GM18861 (cell line): Measurements from ENCODE around the gene PHF21A.
A peak's percentile ranks its signal among the peaks of the same experiment; 100 is the strongest.
"Not testable (repeated sequence)": the region's sequence is repeated elsewhere in the genome, so short reads cannot be mapped to it uniquely, and the experiment has no call there.

Experiments used
- ATAC-seq: cut with Tn5 transposase; IDR thresholded peaks from one replicate; pipeline ENCODE4 v1.9.1; 2021; ENCODE audit not compliant: unreplicated experiment

PHF21A gene

DNA sequence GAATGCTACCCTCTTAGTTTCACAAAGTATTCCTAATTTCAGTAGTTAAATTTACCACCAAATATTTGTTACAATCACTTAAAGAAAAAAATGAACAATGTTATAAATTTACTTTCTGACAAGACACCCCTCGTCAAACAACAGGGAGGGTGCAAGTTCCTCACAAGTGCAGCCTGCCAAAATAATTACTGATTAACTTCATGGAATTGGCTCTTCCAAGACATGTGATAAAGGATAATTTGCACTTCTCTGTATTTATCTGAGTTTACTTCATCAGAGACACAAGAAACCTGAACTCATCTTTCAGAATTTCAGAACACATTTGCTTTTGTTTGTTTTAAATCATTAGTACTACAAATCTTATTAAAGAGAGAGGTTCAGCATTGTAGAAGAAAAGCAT, 132.3 kb downstream of the PHF21A start:
- ATAC-seq = no peak

DNA sequence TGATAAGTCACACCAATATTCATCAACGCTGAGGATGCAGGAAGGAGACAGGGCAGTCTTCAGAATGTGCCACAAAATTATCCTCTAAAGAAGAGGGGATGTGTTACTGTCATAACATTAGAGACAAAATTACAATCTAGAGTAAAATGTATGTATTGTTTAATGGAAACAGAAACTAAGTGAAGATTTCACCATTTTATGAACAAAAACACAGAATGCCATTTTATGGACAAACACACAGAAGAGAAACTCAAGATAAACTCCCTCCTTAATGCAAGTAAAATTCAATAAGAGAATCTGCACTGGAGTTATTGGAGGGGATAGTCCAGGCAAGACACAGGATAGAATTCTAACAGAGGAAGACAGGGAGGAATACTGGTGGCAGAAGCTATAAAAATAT, 136.0 kb downstream of the PHF21A start:
- no peak for ATAC-seq

DNA sequence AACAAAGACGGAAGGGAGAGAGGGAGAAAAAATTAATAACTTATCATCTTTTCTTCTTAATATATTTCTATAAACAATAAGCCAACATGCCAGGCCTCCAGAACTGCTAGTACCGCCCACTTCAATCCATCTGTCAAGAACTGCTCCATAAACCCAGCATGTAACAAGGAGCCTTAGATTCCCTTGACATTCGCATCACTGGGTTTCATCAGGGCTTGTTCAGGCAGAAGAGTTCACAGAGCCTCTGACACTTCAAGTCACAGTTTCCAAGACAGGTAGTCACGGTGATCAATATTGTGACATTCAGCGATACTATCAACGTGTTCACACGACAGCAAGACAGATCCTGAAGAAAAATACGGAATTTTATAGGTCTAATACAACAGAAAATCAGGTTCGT, 137.1 kb downstream of the PHF21A start:
- no peak for ATAC-seq

DNA sequence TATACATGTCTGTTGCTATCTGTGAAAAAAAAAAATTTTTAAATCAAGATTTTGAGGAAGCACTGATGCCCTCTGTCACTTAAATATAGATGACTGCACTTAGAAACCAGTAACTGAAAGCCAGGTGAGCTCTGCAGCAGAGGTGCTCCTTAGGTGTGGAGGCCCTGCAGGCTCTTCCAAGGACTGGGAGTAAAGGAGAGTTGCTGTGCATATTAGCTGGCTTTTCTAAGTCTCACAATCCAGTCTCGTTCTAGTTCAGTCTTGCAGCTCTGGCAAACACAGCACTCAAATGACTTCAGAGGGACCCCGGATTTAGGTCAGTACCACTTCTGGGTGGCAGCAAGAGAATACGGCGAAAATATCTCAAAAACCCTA, 137.8 kb downstream of the PHF21A start:
- ATAC-seq = no peak

DNA sequence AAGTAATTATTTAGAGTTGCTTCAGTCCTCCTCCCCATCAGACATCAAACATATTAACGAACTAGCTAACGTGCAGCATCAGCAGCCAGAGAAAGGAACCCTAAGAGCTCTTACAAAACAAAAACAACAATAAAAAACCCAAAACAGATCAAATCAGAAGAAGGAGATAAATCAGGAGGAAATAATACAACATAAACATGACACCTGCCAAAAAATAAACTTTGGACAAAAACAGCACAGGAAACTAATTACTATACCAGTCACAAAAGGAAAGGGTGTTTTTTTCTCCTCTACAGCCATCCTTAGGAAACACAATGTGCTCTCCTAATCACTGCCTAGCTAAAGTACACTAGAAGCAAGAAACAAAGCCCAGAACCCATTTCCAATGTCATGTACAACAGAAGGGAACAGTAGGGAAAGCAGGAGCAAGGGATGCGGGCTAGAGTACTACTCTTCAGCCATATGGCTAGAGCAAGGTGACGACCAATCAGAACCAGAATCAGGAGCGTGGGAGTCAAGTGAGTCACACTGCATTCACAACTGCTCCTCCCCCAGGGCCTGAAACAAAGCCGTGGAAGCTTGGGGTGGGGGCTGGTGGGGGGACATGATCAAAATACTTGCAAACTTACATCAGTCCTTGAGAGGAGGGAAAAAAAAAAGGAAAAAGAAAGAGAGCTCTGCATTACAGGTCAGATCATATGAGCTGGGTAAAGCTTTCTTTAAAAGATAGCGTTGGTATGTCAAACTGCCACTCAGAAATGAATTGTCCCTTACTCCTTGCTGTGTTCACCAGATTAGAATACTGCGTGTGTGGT, 138.4 kb downstream of the PHF21A start:
- no peak for ATAC-seq

DNA sequence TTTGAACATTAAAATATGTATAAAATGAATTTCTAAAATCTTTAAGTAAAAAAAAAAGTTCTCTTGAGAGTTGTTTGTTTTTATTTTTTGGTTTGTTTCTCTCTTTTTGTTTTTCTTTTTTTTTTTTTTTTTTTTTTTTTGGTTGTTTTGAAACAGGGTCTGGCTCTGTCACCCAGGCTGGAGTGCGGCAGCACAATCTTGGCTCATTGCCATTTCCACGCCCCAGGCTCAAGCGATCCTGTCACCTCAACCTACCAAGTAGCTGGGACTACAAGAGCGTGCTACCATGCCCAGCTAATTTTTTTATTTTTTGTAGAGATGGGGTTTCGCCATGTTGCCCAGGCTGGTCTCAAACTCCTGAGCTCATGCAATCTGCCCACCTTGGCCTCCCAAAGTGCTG, 139.4 kb downstream of the PHF21A start:
- not testable (repeated sequence) for ATAC-seq

DNA sequence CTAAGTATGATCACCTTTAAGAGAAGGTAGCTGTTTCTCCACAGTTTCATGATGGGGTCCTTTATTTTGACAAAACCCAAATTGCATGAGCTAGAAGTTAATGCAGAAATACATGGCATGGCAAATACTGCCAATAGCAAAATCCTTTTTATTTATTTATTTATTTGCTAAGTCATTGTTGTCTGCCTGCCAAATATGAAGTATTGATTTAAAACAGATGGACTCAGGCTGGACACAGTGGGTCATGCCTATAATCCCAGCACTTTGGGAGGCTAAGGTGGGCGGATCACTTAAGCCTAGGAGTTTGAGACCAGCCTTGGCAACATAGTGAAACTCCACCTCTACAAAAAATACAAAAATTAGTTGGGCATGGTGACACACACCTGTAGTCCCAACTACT, 146.4 kb downstream of the PHF21A start:
- ATAC-seq = no peak

DNA sequence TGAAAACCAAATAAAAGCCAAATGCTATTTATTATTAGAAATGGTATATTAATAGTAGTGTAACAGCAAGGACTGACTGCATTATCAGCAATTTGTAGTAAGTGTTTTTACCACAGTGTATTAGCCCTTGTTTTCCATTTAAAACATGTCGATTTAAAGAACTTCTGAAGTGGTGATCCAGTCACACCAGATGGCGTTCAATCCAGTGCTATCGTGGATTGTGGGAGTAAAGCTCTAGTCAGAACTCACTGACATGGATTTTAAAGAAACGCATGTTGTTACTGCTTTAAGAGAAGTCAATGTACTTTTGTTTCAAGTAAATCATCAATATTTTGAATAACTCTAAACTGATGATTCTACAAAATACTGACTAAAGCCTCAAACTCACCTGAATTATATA, 147.7 kb downstream of the PHF21A start:
- ATAC-seq = no peak

DNA sequence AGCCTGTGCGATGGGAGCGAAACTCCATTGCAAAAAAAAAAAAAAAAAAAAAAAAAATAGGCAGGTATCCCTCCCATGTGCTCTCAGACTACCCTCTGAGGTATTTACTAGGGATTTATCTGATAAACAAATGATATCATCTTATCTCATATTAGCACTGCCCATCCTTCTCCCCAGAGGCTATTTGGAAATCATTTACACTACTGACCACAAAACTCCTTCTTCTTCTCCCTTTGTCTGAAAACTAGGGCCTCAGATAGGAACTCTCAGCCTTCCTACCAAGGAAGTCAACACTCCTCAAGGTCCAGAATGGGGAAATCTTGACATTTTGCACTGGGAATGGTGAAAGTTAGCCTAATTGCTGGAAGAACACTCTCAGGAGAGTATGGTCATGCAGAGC, 152.4 kb downstream of the PHF21A start:
- no peak for ATAC-seq

DNA sequence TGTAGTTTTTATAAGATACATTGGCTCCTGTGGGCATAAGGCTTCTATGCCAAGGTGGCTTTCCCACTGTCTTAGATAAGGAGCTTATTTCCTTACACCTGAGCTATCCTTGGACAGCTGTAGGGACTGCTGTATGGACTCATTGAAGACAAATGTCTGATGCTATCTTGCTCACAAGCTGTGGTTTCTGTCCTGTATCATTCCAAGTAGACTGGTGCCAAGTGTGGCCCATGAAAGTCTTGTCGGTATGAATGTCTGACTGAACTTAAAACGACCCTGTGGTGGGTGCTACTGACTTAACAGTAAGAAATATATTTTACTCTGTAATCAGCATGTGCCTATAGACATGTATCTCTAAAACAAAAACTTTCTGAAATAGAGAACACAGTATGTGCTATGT, 153.7 kb downstream of the PHF21A start:
- no peak for ATAC-seq

DNA sequence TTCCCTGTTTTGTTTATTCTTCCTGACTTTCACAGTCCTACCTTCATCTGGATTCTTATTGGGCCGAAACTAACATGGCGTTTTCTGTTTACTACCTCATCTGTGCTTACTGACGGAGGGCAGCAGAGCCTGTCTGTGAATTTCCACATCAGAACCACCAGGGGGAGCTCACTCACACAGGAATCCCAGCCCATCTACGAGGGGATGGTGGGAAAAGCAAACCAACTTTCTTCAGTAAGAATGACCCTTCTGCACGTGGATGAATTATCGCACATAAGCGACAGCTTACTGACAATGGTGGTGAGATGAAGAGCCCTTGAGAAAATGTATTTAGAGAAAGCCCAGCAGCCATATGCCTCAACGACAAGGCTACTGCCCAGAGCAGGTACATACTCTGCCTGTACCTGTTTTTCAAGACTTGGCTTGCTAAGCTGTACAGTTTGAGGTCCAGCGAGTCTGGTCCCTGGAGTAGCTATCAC, 156.3 kb downstream of the PHF21A start:
- ATAC-seq = peak; percentile 68

DNA sequence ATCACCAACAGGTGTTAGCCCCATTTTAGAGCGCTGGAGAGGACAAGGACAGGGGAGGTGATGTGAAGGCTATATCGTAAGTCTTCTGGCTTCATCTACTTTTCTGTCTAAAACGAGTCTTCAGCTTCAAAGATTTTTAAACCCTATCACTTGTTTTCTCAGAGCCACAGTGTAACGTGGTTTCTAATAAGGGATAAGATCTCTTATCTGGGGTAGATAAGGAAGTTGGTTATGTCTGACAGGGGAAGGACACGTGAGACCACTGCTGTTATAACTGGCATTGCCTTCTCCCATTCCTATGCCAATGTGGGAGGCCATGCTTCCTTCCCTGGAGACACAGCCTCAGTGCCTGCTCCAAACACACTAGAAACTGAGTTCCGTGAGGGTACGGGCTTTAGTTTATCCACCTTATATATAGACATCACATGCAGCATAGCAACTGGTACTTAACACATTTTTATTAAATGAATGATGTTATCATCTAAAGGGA, 159.5 kb downstream of the PHF21A start:
- no peak for ATAC-seq

DNA sequence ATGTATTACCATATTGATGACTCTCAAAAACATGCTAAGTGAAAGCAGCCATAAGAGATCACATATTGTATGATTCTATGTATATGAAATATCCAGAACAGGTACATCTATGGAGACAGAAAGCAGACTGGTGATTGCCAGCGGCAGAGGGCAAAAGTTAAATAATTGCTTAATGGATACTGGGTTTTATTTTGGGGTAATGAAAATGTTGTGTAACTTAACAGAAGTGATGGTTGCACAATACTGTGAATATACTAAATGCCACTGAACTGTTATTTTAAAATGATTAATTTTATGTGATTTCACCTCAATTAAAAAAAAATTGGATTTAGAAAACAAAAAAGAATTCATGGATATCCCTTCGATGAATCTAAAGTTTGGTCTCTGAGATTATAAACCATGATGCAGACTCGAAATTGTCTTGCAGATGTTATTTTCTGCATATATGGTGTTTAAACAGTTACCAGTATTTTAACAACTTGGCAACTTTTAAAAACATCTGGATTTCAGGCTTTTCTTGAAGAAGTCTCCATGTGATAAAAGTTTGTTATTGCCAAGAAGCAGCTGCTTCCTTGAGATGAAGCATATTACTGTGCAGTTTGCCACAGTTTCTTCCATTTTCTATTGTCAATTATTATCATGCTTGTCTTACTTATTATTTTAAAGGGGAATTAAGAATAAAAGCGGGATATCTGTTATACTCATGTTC, 160.7 kb downstream of the PHF21A start:
- no peak for ATAC-seq

DNA sequence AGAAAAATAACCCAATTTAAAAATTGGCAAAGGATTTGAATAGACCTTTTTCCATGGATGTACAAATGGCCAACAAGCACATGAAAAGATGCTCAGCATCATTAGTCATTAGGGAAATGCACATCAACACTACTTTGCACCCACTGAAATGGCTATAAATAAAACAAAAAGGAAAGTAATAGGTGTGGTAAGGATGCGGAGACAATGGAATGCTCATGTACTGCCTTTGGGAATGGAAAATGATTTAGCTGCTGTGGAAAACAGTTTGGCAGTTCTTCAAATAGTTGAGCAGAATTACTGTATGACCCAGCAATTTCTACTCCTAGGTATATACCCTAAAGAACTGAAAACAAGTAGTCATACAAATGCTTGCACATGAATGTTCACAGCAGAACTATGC, 161.4 kb downstream of the PHF21A start:
- no peak for ATAC-seq

DNA sequence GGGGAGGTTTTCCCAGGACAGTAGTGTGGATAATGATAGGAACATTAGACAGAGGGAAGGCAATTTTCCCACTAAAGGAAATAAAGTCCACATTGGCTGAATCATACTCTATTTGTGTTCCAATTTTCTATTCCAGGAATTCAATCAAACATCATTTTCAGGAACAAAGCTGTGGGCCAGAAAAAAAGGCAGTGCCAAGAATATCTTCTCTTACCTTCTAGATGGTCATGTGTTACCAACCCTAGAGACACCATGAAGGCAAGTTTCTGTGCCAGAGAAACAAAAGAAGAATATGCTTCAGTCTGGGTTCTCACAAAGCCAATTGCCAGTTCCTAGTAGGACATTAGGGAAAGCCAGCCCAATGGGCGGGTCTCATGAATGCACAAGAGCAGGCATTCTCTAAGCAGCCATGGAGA, 171.3 kb downstream of the PHF21A start:
- no peak for ATAC-seq

DNA sequence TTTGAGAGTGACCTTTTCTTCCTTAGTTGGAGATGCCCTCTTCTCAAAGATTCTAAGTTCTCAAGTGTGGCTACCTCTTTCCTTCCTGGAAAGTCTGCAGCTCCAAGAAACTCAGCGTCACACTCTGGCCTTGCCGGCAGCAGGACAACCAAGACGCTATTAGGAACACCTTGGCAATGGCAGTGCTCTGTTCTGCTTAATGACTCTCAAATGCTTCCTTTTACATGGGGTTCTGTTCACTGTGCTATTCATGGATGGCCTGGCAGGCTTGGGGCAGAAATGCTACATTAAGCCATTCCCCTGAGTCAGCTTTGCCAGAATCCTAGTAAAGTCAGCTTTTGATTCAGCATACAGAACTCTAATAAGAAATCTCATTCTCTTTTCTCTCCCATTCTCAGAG, 172.9 kb downstream of the PHF21A start:
- ATAC-seq = no peak

DNA sequence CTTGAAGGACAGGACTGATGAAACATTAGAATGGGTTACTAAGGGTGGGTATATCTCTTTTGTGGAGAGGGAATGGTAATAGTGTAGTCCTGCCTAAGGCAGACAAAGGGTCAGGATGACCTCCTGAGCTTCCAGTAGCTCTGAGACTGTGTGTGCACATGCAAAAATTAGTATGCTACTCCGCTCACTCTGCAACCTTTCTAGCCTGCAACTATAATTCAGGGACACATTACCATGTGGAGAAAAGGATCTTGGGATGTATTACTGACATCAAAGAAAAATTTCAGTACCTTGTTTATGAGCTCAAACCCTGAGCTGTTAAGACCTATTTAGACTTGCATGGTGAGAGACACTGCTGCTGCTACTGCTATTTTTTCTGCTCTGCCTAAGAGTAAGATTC, 173.4 kb downstream of the PHF21A start:
- ATAC-seq = no peak

DNA sequence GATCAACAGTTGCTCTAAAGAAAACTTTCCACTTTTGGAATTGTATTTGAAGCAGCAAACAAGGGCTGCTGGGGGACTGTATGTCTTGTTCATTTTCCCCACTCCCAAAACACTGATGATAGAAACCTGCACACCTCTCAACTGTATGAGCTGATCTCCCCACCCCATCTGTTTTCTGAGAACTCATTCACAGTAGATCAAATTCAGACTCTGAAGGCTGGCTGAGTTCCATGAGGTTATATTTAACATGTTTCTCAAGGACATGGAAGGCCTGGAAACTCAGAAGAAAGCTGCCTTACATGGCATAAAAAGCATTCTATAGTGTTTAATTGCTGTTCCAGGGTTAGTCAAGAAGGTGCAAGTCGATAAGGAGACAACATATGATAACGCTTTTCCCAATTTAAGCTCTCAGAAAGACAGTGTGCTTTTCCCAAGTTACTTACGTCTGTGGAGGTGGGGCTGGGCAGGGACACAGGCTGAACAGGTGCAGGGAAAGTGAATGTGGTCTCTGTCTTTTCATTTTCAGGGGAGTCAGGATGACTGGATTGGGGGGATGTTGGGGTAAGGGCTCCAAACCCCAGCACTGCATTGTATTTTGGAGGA, 175.8 kb downstream of the PHF21A start:
- no peak for ATAC-seq

DNA sequence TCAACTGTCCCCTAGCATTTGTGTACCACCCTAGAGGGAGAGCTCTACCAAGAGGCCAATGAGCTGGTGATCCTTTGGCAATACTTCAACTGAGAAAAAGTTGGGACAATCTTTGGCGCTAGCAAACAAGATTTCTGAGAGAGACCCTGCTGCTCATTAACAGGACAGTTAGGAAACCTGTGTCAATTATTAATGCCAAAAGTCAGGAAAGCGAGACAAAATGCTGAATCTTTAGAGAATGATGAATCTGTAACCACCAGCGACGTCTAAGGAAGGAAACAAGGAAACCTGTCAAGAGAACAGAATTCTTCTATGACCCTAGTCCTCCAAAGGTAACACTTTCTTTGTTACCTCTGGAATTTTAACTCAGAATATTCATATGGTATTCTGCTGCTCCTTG, 178.9 kb downstream of the PHF21A start:
- no peak for ATAC-seq

DNA sequence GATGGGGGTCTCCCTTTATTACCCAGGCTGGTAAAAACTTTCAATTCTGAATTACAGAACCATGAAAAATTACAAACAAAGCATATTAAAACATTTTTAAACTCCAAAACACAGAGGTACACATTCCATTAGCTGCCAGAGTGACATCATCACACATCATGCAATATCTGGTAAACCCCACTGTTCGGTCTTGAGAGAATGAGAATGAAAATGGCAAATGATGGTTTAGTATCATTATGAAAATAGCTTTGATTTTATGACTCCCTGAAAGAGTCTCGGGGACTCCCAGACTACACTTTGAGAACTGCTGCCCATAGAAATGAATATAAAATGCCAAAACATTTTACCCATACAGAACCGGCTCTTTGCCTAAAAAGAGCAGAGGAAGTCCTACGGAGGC, 180.0 kb downstream of the PHF21A start:
- no peak for ATAC-seq

DNA sequence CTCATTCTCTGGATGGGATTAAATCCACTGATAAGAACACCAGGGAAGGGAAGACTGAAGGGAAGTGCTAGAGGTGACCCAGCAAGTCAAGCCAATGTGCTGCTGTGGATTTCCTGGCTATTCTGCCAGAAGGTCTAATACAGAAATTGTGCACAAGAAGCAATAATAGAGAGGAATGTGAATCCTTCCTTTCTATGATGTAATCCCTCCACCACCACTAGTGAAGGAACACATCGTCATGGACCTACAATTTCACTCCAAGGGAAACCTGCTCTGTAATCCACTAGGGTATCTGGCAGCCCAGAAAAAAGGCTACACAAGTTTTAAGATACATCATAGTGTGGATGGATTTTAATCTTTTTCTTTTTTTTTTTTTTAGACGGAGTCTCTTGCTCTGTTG, 181.4 kb downstream of the PHF21A start:
- ATAC-seq = no peak

DNA sequence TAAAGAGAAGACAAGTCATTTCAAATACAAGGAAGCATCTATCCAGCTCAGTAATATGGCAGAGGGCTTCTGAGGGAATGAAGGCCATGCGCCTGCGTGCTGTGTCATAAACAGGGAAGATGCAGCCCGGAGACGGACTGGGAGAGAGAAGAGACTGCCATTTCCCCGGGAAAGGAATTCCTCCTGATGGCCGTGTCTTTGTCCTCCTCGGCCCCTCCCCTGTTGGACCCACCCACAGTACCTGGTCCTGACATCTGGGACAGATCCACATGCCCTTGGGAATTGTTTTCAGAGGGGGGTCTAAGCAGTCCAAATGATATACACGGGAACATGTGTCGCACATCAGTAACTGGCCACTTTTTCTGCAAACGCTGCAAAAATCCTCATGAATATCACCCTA, 183.3 kb downstream of the PHF21A start:
- ATAC-seq = no peak
